K562 (cell line): ENCODE measurements around the gene MGAT5. TPM values are rescaled to one million over a fixed set of nuclear protein-coding genes. Genes with fewer than 3 reads are reported as not detected.

Experiments used
- ATAC-seq: fragments of 200-7000 bp; cut with Tn5 transposase; 3 replicates; pipeline ENCODE4 v1.9.1; 2020; ENCODE audit warnings: moderate library complexity
- BruUV-seq: library from RNA; stranded (reverse); fragments of 400-500 nt; replicated peaks from 2 replicates; lab custom pipeline; 2021; lab: Mats Ljungman, UMichigan
- CTCF ChIA-PET: fragments of 300-600 bp; formaldehyde crosslinking; extraction: SDS; loops from one replicate; lab custom pipeline; 2021; ENCODE audit warnings: low intra/inter-chr PET ratio; lab: Yijun Ruan, JAX
- POLR2A ChIA-PET: fragments of 300-600, 350-650 bp; sonication (Branson Sonifier 250); formaldehyde crosslinking; extraction: SDS; loops from one replicate; lab custom pipeline; 2021; ENCODE audit warnings: antibody characterized with exemption, inconsistent platforms; lab: Yijun Ruan, JAX
- DNase-seq, 4 experiments: peaks; one replicate each; pipeline versions ENCODE4 v3.0.0 to v3.0.0-alpha.2; 2011 to 2018; ENCODE audit warnings: low spot score in 3 of 4, mixed read lengths in 3 of 4; ENCODE audit errors: extremely low read depth in 1 of 4
- FAIRE-seq: peaks from 2 replicates; lab custom pipeline; 2011; peaks lifted over from hg19 to GRCh38; lab: Jason Lieb, UNC
- H2AFZ ChIP-seq: 2 replicates; pipeline ENCODE4 v1.6.0; 2011; ENCODE audit warnings: low read depth, low read length, control low read depth, inconsistent platforms
- H3K27ac ChIP-seq: fragments of 200-600 bp; 3 replicates; pipeline ENCODE4 v1.8.0; 2011; ENCODE audit warnings: low read depth, mild to moderate bottlenecking, control low read depth, inconsistent platforms, low read length, moderate library complexity, mixed read lengths; ENCODE audit errors: extremely low read depth
- H3K27me3 ChIP-seq, 2 experiments: fragments of 300-600 bp in 1 of 2; 2 replicates in 1 of 2; 3 replicates in 1 of 2; pipeline versions ENCODE4 v1.6.0 to v1.8.0; 2011; ENCODE audit warnings: inconsistent platforms in 2 of 2, low read length in 2 of 2, mild to moderate bottlenecking in 1 of 2, mixed read lengths in 1 of 2, moderate library complexity in 1 of 2; ENCODE audit not compliant: control insufficient read depth in 2 of 2, insufficient read depth in 2 of 2
- H3K36me3 ChIP-seq: fragments of 300-600 bp; 3 replicates; pipeline ENCODE4 v1.8.0; 2011; ENCODE audit warnings: mild to moderate bottlenecking, low read length, inconsistent platforms; ENCODE audit not compliant: control insufficient read depth, insufficient read depth
- H3K4me1 ChIP-seq, 2 experiments: fragments of 200-600 bp in 1 of 2; replicated peaks in 1 of 2; 2 replicates in 1 of 2; 3 replicates in 1 of 2; pipeline versions ENCODE4 v1.5.1 to v1.8.0; 2011; ENCODE audit warnings: inconsistent platforms in 2 of 2, low read length in 2 of 2, mild to moderate bottlenecking in 1 of 2, mixed read lengths in 1 of 2, moderate library complexity in 1 of 2; ENCODE audit not compliant: control insufficient read depth in 2 of 2, insufficient read depth in 2 of 2
- H3K4me2 ChIP-seq: 2 replicates; pipeline ENCODE4 v1.6.1; 2011; ENCODE audit warnings: low read length, control low read depth, inconsistent platforms, mixed read lengths; ENCODE audit not compliant: insufficient read depth
- H3K4me3 ChIP-seq: fragments of 200-600 bp; sonication (generic), shearing (Covaris generic); 2 replicates; pipeline ENCODE4 v1.5.1; 2016; ENCODE audit warnings: control low read depth, inconsistent platforms
- H3K79me2 ChIP-seq: fragments of 200-600 bp; 3 replicates; pipeline ENCODE4 v1.8.0; 2011; ENCODE audit warnings: low read length, inconsistent platforms; ENCODE audit not compliant: control insufficient read depth, insufficient read depth
- H3K9ac ChIP-seq, 2 experiments: 2 replicates each; pipeline versions ENCODE4 v1.6.0 to v1.6.1; 2011; ENCODE audit warnings: low read depth in 2 of 2, low read length in 2 of 2, control low read depth in 1 of 2, inconsistent platforms in 1 of 2, mild to moderate bottlenecking in 1 of 2, mixed read lengths in 1 of 2; ENCODE audit not compliant: insufficient read depth in 1 of 2
- H3K9me1 ChIP-seq: one replicate; pipeline ENCODE4 v1.6.0; 2011; ENCODE audit warnings: inconsistent platforms, mild to moderate bottlenecking, low read length, moderate library complexity; ENCODE audit not compliant: control insufficient read depth, insufficient read depth
- H3K9me3 ChIP-seq: replicated peaks from 2 replicates; pipeline ENCODE4 v1.5.1; 2011; ENCODE audit warnings: low read depth, low read length, inconsistent platforms; ENCODE audit not compliant: control insufficient read depth, insufficient read depth
- H4K20me1 ChIP-seq: replicated peaks from 2 replicates; pipeline ENCODE4 v1.6.1; 2011; ENCODE audit warnings: low read length, inconsistent platforms, mixed read lengths; ENCODE audit not compliant: control insufficient read depth, insufficient read depth
- CBFA2T2 ChIP-seq: fragments of 450-650 bp; conservative IDR thresholded peaks from 2 replicates; pipeline ENCODE4 v1.6.1; 2017; ENCODE audit warnings: mild to moderate bottlenecking
- GABPB2 ChIP-seq: fragments of 250-450 bp; sonication (Bioruptor Pico); conservative IDR thresholded peaks from 2 replicates; pipeline ENCODE4 v1.5.1; 2021; ENCODE audit warnings: mild to moderate bottlenecking
- HMGN3 ChIP-seq: IDR thresholded peaks from 2 replicates; pipeline ENCODE4 v1.6.1; 2011; ENCODE audit warnings: borderline replicate concordance, low read depth, mild to moderate bottlenecking, mixed read lengths, low read length; ENCODE audit not compliant: insufficient read length; ENCODE audit errors: extremely low read depth
- IRF2 ChIP-seq: sonication (generic); formaldehyde crosslinking; IDR thresholded peaks from 2 replicates; pipeline ENCODE4 v1.8.1; 2022; ENCODE audit warnings: mild to moderate bottlenecking, missing genetic modification reagents
- JUN ChIP-seq, 2 experiments: sonication (generic) in 1 of 2; formaldehyde crosslinking in 1 of 2; IDR thresholded peaks; 2 replicates each; pipeline versions ENCODE4 v1.6.1 to v1.8.0; 2012 to 2022; ENCODE audit warnings: borderline replicate concordance in 2 of 2, mild to moderate bottlenecking in 2 of 2, improper control_type of control experiment in 1 of 2, low read depth in 1 of 2, low read length in 1 of 2, missing genetic modification reagents in 1 of 2
- NR2C2 ChIP-seq, 2 experiments: fragments of 200-800 bp in 1 of 2; sonication (Bioruptor generic) in 1 of 2; sonication (generic) in 1 of 2; formaldehyde crosslinking in 1 of 2; IDR thresholded peaks; 2 replicates each; pipeline versions ENCODE4 v1.6.1 to v1.8.0; 2016 to 2022; ENCODE audit warnings: mild to moderate bottlenecking in 1 of 2, missing compliant biosample characterization in 1 of 2, missing genetic modification characterization in 1 of 2, missing genetic modification reagents in 1 of 2
- PHB ChIP-seq: fragments of 250-450 bp; sonication (Bioruptor Pico); IDR thresholded peaks from 2 replicates; pipeline ENCODE4 v1.5.0; 2021
- POLR2A ChIP-seq: fragments of 450-650 bp; conservative IDR thresholded peaks from 2 replicates; pipeline ENCODE4 v1.6.1; 2016
- RBM39 ChIP-seq: fragments of 200-400 bp; formaldehyde crosslinking; optimal IDR thresholded peaks from 2 replicates; pipeline ENCODE3; 2018; ENCODE audit warnings: low read depth, low read length
- SMC3 ChIP-seq: conservative IDR thresholded peaks from 2 replicates; pipeline ENCODE4 v1.6.1; 2011; ENCODE audit warnings: low read depth, low read length, improper control_type of control experiment; ENCODE audit not compliant: insufficient read depth
- TAF15 ChIP-seq: fragments of 200-400 bp; formaldehyde crosslinking; IDR thresholded peaks from 2 replicates; pipeline ENCODE4 v1.6.1; 2017; ENCODE audit warnings: mild to moderate bottlenecking, low read depth, low read length, moderate library complexity
- TRIM25 ChIP-seq: fragments of 450-650 bp; IDR thresholded peaks from 2 replicates; pipeline ENCODE4 v1.7.0; 2016; ENCODE audit warnings: borderline replicate concordance
- ZNF717 ChIP-seq: fragments of 250-450 bp; sonication (Bioruptor Pico); IDR thresholded peaks from 2 replicates; pipeline ENCODE4 v1.5.0; 2021
- ZNF778 ChIP-seq: fragments of 450-650 bp; formaldehyde crosslinking; IDR thresholded peaks from 2 replicates; pipeline ENCODE4 v1.4.0; 2020; ENCODE audit warnings: mild to moderate bottlenecking, moderate library complexity
- ZNF780A ChIP-seq: fragments of 250-450 bp; sonication (Bioruptor Pico); IDR thresholded peaks from 2 replicates; pipeline ENCODE4 v1.5.0; 2021; ENCODE audit warnings: mild to moderate bottlenecking
- WGBS: fragments of 100-300 bp; shearing (Covaris generic); methylation state at CpG from one replicate; pipeline ENCODE4 v1.1.6; 2016; ENCODE audit warnings: low coverage, mixed read lengths; ENCODE audit not compliant: insufficient coverage; ENCODE audit errors: missing lambda C conversion rate; 5-methylcytosine and 5-hydroxymethylcytosine counted together
- in situ Hi-C: fragments of 300-500 bp; cut with MboI; formaldehyde crosslinking; loops from 4 replicates; pipeline ENCODE4 v1.15.0; 2018; ENCODE audit warnings: inconsistent platforms, mixed read lengths
- intact Hi-C: fragments of 100-400 bp; cut with micrococcal nuclease; formaldehyde crosslinking; loops from 2 replicates; pipeline ENCODE4 v1.14.2; 2022
- polyA plus RNA-seq, 8 experiments: library from polyadenylated mRNA; depleted of rRNA in 4 of 8; stranded (reverse) in 5 of 8; unstranded in 3 of 8; fragments of >200 nt; fragmentation: Nextera tagmentation in 2 of 8; fragmentation: Illumina TruSeq in 1 of 8; extraction: Ambion mirVana in 2 of 8; extraction: Trizol in 1 of 8; gene quantifications; 2 replicates each; pipeline versions ENCODE4 v1.2.1 to v1.2.3, GENCODE V29; 2011 to 2014; ENCODE audit warnings: inconsistent platforms in 1 of 8, missing spikeins in 1 of 8
- total RNA-seq, 7 experiments: library from RNA; depleted of rRNA in 6 of 7; stranded (reverse); fragments of >200 nt in 6 of 7; fragmentation: Illumina TruSeq in 2 of 7; extraction: Trizol in 2 of 7; gene quantifications; 2 replicates each; pipeline versions ENCODE4 v1.2.1 to v1.2.3, GENCODE V29; 2011 to 2021; ENCODE audit warnings: low replicate concordance in 1 of 7

Gene MGAT5
- total and polyA plus RNA-seq, 9 of the 15 experiments (the other 6 are each of a cell fraction or from before 2014, with no cell fraction given), result 1.6 to 18.6 (median 11.1) TPM

GRCh38 chr2:134408791-134409190, 154.9 kb downstream of the MGAT5 start:
- H3K9ac ChIP-seq, result no peak overlapping the region
- no peak overlapping the region for H3K4me2 ChIP-seq
- no peaks in the 10 kb centered on the region for H3K9me3 ChIP-seq
- H4K20me1 ChIP-seq, result no peaks in the 10 kb centered on the region
- FAIRE-seq (no peak), DNase-seq (no peak), ATAC-seq (no peak)
- H3K4me3 ChIP-seq, result no peak overlapping the region
- no peak overlapping the region for H3K27ac ChIP-seq
- no peaks in the 10 kb centered on the region for H3K27me3 ChIP-seq
- in situ Hi-C loops, result loop anchor here (25.0 kb wide), 2 partner anchors 296 to 521 kb away; no protein-coding TSS in a partner anchor
- 45% methylated on average over 3 of the region's 3 CpGs for WGBS
- no peak overlapping the region for H2AFZ ChIP-seq
- BruUV-seq, result no TSS peak
- H3K9me1 ChIP-seq, result no peaks in the 10 kb centered on the region
- no peaks in the 10 kb centered on the region; a peak in 1 of 5 replicates for H3K4me1 ChIP-seq
- POLR2A ChIA-PET, result no interaction called here
- H3K36me3 ChIP-seq, result no peaks in the 10 kb centered on the region
- intact Hi-C loops, result no loop called here
- CTCF ChIA-PET, result no interaction called here
- H3K79me2 ChIP-seq, result no peaks in the 10 kb centered on the region
- TF ChIP-seq NR2C2 (CRISPR knock-in tag; IDR thresholded peaks at IDR 0.05) (no peak), NR2C2 (tag; IDR thresholded peaks at IDR 0.05) (no peak)

- WGBS, result 58% methylated on average over 2 of the region's 2 CpGs
- ChIA-PET POLR2A (no interaction called here), CTCF (no interaction called here)
- Histone ChIP-seq H3K79me2 (no peaks in the 10 kb centered on the region), H3K4me1 (no peaks in the 10 kb centered on the region; a peak in 1 of 5 replicates), H4K20me1 (no peaks in the 10 kb centered on the region), H3K9ac (no peak overlapping the region), H3K4me2 (no peak overlapping the region), H3K4me3 (no peak overlapping the region), H2AFZ (no peak overlapping the region), H3K9me3 (no peaks in the 10 kb centered on the region), H3K27me3 (no peaks in the 10 kb centered on the region), H3K9me1 (no peaks in the 10 kb centered on the region), H3K27ac (no peak overlapping the region), H3K36me3 (no peaks in the 10 kb centered on the region)
- DNase-seq, result no peak
- no TSS peak for BruUV-seq
- no peak for ATAC-seq
- intact Hi-C loops, result loop anchor here (5.0 kb wide), 2 partner anchors 163 to 203 kb away; no protein-coding TSS in a partner anchor
- no peak for FAIRE-seq
- in situ Hi-C loops, result loop anchor here (25.0 kb wide), 2 partner anchors 298 to 523 kb away; no protein-coding TSS in a partner anchor
- TF ChIP-seq TRIM25 (no peak), TAF15 (no peak), CBFA2T2 (no peak), RBM39 (no peak), ZNF778 (CRISPR knock-in tag) (no peak), IRF2 (CRISPR knock-in tag) (no peak), SMC3 (no peak), GABPB2 (no peak), ZNF717 (CRISPR knock-in tag) (no peak), ZNF780A (CRISPR knock-in tag) (no peak), JUN (IDR thresholded peaks at IDR 0.05; ENCODE audit: borderline replicate concordance, low read depth, low read length) (no peak), JUN (CRISPR knock-in tag; IDR thresholded peaks at IDR 0.05; ENCODE audit: borderline replicate concordance) (no peak), PHB (CRISPR knock-in tag) (no peak), POLR2A (no peak), HMGN3 (no peak)
Measured at GRCh38 chr2:134410006-134410405, 156.1 kb downstream of the MGAT5 start.
